Smooth muscle cell (in vitro differentiated cells): ENCODE measurements around the gene SNTB2. TPM values are rescaled to one million over a fixed set of nuclear protein-coding genes. Genes with fewer than 3 reads are reported as not detected.

ENCODE experiments used
- DNase-seq: peaks from one replicate; lab custom pipeline; 2025; ENCODE audit not compliant: unreplicated experiment; lab: John Stamatoyannopoulos, UW
- H2AFZ ChIP-seq: fragments of 200-600 bp; sonication (generic); 2 replicates; pipeline ENCODE4 v1.6.0; 2016; ENCODE audit warnings: antibody characterized with exemption, low read depth, mild to moderate bottlenecking
- H3F3A ChIP-seq: fragments of 200-600 bp; sonication (generic); 2 replicates; pipeline ENCODE4 v1.6.0; 2017; ENCODE audit warnings: antibody characterized with exemption, low read depth
- H3K27ac ChIP-seq: fragments of 200-600 bp; sonication (generic); 2 replicates; pipeline ENCODE4 v1.5.1; 2016; ENCODE audit warnings: low read depth, mild to moderate bottlenecking
- H3K27me3 ChIP-seq: fragments of 200-600 bp; sonication (generic); 2 replicates; pipeline ENCODE4 v1.6.1; 2016; ENCODE audit warnings: low read depth, mild to moderate bottlenecking
- H3K36me3 ChIP-seq: fragments of 200-600 bp; sonication (generic); 2 replicates; pipeline ENCODE4 v1.5.1; 2016; ENCODE audit warnings: low read depth
- H3K4me1 ChIP-seq: fragments of 200-600 bp; sonication (generic); 2 replicates; pipeline ENCODE4 v1.5.1; 2016; ENCODE audit warnings: low read depth
- H3K4me2 ChIP-seq: fragments of 200-600 bp; sonication (generic); 2 replicates; pipeline ENCODE4 v1.6.0; 2016; ENCODE audit warnings: mild to moderate bottlenecking
- H3K4me3 ChIP-seq: fragments of 200-600 bp; sonication (generic); 2 replicates; pipeline ENCODE4 v1.5.1; 2016; ENCODE audit warnings: mild to moderate bottlenecking
- H3K79me2 ChIP-seq: fragments of 200-600 bp; sonication (generic); 2 replicates; pipeline ENCODE4 v1.6.0; 2016; ENCODE audit warnings: low read depth, mild to moderate bottlenecking
- H3K9ac ChIP-seq: fragments of 200-600 bp; sonication (generic); 2 replicates; pipeline ENCODE4 v1.6.0; 2016; ENCODE audit warnings: low read depth
- H3K9me3 ChIP-seq: fragments of 200-600 bp; sonication (generic); replicated peaks from 2 replicates; pipeline ENCODE4 v1.5.1; 2016; ENCODE audit warnings: low read depth
- H4K20me1 ChIP-seq: fragments of 200-600 bp; sonication (generic); 2 replicates; pipeline ENCODE4 v1.6.0; 2016; ENCODE audit warnings: low read depth
- WGBS: methylation state at CpG from one replicate; pipeline ENCODE4 v1.1.7; 2016; ENCODE audit warnings: low lambda C conversion rate; 5-methylcytosine and 5-hydroxymethylcytosine counted together
- polyA plus RNA-seq: library from polyadenylated mRNA; unstranded; fragments of >200 nt; fragmentation: Nextera tagmentation; extraction: Ambion mirVana; gene quantifications from 2 replicates; pipeline ENCODE4 v1.2.1, GENCODE V29; 2016
- total RNA-seq: library from RNA; depleted of rRNA; stranded (reverse); fragments of >200 nt; gene quantifications from 2 replicates; pipeline ENCODE4 v1.2.3, GENCODE V29; 2014
- TF ChIP-seq, protein P1 (sequence below): fragments of 200-600 bp; sonication (generic); IDR thresholded peaks from 2 replicates; pipeline ENCODE4 v1.5.1; 2017; ENCODE audit warnings: borderline replicate concordance, mild to moderate bottlenecking, antibody characterized with exemption; ENCODE audit not compliant: insufficient read depth, poor library complexity, severe bottlenecking

The SNTB2 gene
- total and polyA plus RNA-seq, 2 experiments from 2014 or later, result 17.1 to 25.9 TPM

GRCh38 chr16:69266334-69267063 is 79.5 kb downstream of the SNTB2 start:
- H3K9me3 ChIP-seq, result no peaks in the 10 kb centered on the region
- no peak overlapping the region for H3K27ac ChIP-seq
- H2AFZ ChIP-seq, result no peak overlapping the region
- TF ChIP-seq, protein P1, sequence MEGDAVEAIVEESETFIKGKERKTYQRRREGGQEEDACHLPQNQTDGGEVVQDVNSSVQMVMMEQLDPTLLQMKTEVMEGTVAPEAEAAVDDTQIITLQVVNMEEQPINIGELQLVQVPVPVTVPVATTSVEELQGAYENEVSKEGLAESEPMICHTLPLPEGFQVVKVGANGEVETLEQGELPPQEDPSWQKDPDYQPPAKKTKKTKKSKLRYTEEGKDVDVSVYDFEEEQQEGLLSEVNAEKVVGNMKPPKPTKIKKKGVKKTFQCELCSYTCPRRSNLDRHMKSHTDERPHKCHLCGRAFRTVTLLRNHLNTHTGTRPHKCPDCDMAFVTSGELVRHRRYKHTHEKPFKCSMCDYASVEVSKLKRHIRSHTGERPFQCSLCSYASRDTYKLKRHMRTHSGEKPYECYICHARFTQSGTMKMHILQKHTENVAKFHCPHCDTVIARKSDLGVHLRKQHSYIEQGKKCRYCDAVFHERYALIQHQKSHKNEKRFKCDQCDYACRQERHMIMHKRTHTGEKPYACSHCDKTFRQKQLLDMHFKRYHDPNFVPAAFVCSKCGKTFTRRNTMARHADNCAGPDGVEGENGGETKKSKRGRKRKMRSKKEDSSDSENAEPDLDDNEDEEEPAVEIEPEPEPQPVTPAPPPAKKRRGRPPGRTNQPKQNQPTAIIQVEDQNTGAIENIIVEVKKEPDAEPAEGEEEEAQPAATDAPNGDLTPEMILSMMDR, result no peak
- H3K36me3 ChIP-seq, result no peaks in the 10 kb centered on the region
- H3K4me1 ChIP-seq, result no peaks in the 10 kb centered on the region
- no peak for DNase-seq
- H3K4me3 ChIP-seq, result no peak overlapping the region
- H3K27me3 ChIP-seq, result no peaks in the 10 kb centered on the region
- 74% methylated on average over 4 of the region's 4 CpGs for WGBS
- H3F3A ChIP-seq, result no peaks in the 10 kb centered on the region
- no peak overlapping the region for H3K4me2 ChIP-seq
- H3K79me2 ChIP-seq, result no peaks in the 10 kb centered on the region
- no peaks in the 10 kb centered on the region for H4K20me1 ChIP-seq
- H3K9ac ChIP-seq, result no peak overlapping the region

DNA sequence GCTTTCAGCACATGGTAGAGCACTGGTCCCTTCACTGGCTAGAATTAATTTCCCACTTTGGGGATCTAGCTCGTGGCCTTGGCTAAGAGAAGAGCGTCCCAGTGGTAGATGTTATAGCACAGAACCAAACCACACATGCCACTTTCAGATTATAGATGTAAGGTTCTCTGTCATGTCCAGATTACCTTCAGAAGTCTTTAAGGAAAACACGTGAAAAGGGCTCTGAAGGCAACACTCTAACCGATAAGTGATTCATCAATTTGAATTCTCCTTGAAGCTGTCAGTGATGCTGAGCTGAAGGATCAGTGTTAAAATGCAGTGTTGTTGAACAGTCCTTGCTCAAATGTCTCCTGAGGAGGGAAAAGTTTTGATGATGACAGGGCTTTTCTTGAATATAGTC is 80.7 kb downstream of the SNTB2 start:
- TF ChIP-seq, protein P1, result no peak
- Histone ChIP-seq H3K36me3 (no peaks in the 10 kb centered on the region), H3K27me3 (no peaks in the 10 kb centered on the region), H3K4me3 (no peak overlapping the region), H3K4me1 (no peaks in the 10 kb centered on the region), H2AFZ (no peak overlapping the region), H3K9me3 (no peaks in the 10 kb centered on the region), H3K9ac (no peak overlapping the region), H3F3A (no peaks in the 10 kb centered on the region), H3K79me2 (no peaks in the 10 kb centered on the region), H4K20me1 (no peaks in the 10 kb centered on the region), H3K4me2 (no peak overlapping the region), H3K27ac (no peak overlapping the region)
- WGBS, result 88% methylated on average over 4 of the region's 4 CpGs
- DNase-seq, result no peak

DNA sequence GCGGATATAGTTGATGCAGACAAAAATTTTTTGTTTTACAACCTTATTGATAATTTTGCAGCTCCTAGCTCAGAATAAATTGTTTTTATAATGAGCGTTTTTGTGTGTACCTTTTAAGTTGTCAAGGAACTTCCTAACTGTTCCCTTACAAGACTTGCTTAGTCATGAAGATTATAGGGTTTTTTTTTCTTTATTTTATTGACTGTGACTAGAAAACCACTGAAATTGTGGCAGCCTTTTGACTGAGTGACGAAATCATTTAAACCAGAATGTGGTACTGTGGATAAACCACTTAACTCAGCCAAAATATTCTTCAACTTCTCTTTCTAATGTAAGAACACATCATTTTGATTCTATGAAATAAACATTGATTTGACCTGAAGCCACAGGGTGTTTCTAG is 83.4 kb downstream of the SNTB2 start:
- Histone ChIP-seq H4K20me1 (no peaks in the 10 kb centered on the region), H3K36me3 (no peaks in the 10 kb centered on the region), H3K27ac (no peak overlapping the region), H2AFZ (no peak overlapping the region), H3K4me2 (no peak overlapping the region), H3K79me2 (no peaks in the 10 kb centered on the region), H3K4me3 (no peak overlapping the region), H3K27me3 (no peaks in the 10 kb centered on the region), H3K4me1 (no peaks in the 10 kb centered on the region), H3K9me3 (no peaks in the 10 kb centered on the region), H3K9ac (no peak overlapping the region), H3F3A (no peaks in the 10 kb centered on the region)
- 71% methylated on average over 3 of the region's 3 CpGs for WGBS
- TF ChIP-seq, protein P1, result no peak
- no peak for DNase-seq

DNA sequence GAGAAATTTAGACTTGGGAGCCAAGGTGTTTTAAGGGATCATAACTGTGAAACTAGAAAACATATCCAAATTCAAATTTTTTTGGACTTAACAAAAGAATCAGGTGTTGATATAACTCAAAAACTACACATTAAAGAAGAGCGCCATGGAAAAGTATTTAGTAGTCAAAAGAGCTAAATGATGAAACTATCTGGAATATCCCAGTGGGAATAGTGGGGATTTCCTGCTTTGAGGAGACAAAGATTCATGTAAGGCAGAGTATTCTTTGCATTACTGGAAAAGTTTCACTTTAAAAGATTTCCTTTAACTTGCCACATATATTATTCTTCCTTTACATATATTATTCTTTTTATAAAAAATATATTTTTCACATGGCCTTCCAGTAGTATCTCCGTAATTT is 83.9 kb downstream of the SNTB2 start:
- Histone ChIP-seq H3K9me3 (no peaks in the 10 kb centered on the region), H3K27me3 (no peaks in the 10 kb centered on the region), H3K36me3 (no peaks in the 10 kb centered on the region), H3K4me2 (no peak overlapping the region), H3K4me3 (no peak overlapping the region), H3K9ac (no peak overlapping the region), H3K79me2 (no peaks in the 10 kb centered on the region), H2AFZ (no peak overlapping the region), H3K4me1 (no peaks in the 10 kb centered on the region), H3F3A (no peaks in the 10 kb centered on the region), H3K27ac (no peak overlapping the region), H4K20me1 (no peaks in the 10 kb centered on the region)
- TF ChIP-seq, protein P1, result no peak
- WGBS, result 95% methylated on average over 2 of the region's 2 CpGs
- DNase-seq, result no peak
